HAP-1 (cell line): Measurements from ENCODE around the gene OOSP4B.
"Not testable (repeated sequence)": the region's sequence is repeated elsewhere in the genome, so short reads cannot be mapped to it uniquely, and the experiment has no call there.

Experiments
- DNase-seq, 2 experiments: peaks; one replicate each; pipeline ENCODE4 v3.0.0-alpha.2; 2016 to 2020; ENCODE audit warnings: low spot score in 2 of 2
- H3K27me3 ChIP-seq: fragments of 250-450 bp; sonication (Bioruptor Pico); 2 replicates; pipeline ENCODE4 v1.5.1; 2020; ENCODE audit warnings: low read depth, mild to moderate bottlenecking, moderate library complexity
- H3K36me3 ChIP-seq: fragments of 250-450 bp; sonication (Bioruptor Pico); replicated peaks from 2 replicates; pipeline ENCODE4 v1.5.1; 2020; ENCODE audit warnings: mild to moderate bottlenecking
- H3K4me1 ChIP-seq: fragments of 250-450 bp; sonication (Bioruptor Pico); 2 replicates; pipeline ENCODE4 v1.5.1; 2020; ENCODE audit warnings: mild to moderate bottlenecking
- H3K4me3 ChIP-seq: fragments of 250-450 bp; sonication (Bioruptor Pico); 2 replicates; pipeline ENCODE4 v1.5.1; 2020; ENCODE audit warnings: mild to moderate bottlenecking, moderate library complexity
- H3K9me3 ChIP-seq: fragments of 250-450 bp; sonication (Bioruptor Pico); 2 replicates; pipeline ENCODE4 v1.5.1; 2020; ENCODE audit warnings: mild to moderate bottlenecking, moderate library complexity
- in situ Hi-C: fragments of 300-500 bp; cut with MboI; formaldehyde crosslinking; loops from 3 replicates; pipeline ENCODE4 v1.14.3; 2020; ENCODE audit warnings: low sequenced_read_pairs, inconsistent platforms, mixed read lengths

Gene OOSP4B

DNA sequence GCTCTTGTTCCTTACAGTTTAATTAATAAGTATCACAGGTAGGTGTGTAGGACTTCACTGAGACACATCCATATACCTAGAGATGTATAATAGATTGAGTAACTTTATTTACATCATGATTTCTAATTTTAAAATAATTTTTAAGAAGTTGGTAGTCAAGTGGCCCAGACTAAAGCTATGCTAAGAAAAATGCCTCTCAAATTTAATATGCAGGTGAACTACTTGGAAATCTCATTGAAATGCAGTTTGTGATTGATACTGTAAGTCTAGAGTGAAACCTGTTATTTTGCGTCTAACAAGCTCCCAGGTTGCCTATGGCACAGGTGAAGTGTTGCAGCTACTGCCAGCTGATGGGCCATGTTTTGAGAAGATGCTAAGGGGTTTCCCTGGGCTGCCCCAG lies at the start of gene OOSP4B:
OOSP4B (plus strand) TSS at position 301 of the 400 bp plus-strand sequence.
- in situ Hi-C loops: no loop called here
- Histone ChIP-seq H3K36me3 (no peaks in the 10 kb centered on the region), H3K27me3 (no peaks in the 10 kb centered on the region), H3K4me3 (no peak within 1 kb of the TSS), H3K4me1 (peaks cover 6% of the 10 kb centered on the region; the same call in 1 of the 2 replicates), H3K9me3 (no peaks in the 10 kb centered on the region)
- no peak for DNase-seq

DNA sequence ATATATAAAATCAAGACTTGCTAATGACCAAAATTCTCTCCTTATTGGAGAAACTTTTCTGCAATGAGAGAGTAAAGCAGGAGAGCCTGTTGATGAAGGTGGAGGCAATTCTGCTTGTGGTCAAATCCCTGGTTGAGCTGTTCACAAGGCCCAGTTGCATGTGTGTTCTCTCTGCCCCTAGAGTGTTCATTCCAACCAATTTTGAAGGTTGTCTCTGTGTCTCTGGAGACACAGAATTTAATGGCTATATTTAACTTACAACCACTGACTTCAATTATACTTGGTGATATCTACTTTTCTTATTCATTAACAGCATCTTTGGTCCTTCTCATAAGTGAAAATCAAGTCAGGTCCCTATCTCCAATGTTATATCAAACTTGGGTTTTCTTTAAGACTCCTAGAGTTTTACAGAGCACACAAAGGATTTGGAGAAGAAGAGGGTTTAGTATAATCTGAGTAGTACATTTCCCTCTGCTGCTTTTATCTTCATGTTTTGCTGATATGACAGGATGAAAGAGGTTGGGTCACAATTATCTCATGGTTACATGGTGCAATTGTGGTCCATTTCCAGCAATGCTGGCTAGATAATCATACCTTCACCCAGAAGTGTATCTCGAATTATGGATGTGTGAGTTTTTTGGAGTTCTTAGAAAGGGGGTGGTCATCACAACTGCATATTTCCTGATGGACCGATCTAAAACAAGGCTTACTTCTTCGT lies 49.1 kb upstream of the OOSP4B start:
- no peaks in the 10 kb centered on the region for H3K9me3 ChIP-seq
- H3K36me3 ChIP-seq: no peaks in the 10 kb centered on the region
- H3K4me1 ChIP-seq: no peaks in the 10 kb centered on the region
- DNase-seq: no peak
- no peak overlapping the region for H3K4me3 ChIP-seq
- no peaks in the 10 kb centered on the region for H3K27me3 ChIP-seq
- in situ Hi-C loops: no loop called here

DNA sequence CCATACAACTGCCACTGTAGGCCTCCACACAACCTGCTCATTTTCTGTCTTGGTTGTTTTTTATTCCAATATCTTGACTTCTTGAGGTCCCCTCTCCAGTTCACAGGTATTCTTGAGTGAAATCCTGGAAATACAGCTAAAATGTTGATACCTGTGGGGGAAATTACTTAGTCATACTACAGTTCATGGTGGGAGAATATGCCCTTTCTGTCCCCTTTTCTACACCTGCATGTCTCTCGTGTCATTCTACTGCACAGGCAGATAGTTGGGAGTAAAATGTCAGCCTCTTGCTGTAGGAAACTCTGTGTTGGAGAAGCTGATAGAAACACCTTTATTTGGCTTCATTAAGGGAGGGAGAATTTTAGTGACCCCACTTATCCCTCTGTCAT lies 48.6 kb upstream of the OOSP4B start:
- in situ Hi-C loops: no loop called here
- Histone ChIP-seq H3K4me1 (no peaks in the 10 kb centered on the region), H3K4me3 (no peak overlapping the region), H3K36me3 (no peaks in the 10 kb centered on the region), H3K27me3 (no peaks in the 10 kb centered on the region), H3K9me3 (no peaks in the 10 kb centered on the region)
- no peak for DNase-seq

DNA sequence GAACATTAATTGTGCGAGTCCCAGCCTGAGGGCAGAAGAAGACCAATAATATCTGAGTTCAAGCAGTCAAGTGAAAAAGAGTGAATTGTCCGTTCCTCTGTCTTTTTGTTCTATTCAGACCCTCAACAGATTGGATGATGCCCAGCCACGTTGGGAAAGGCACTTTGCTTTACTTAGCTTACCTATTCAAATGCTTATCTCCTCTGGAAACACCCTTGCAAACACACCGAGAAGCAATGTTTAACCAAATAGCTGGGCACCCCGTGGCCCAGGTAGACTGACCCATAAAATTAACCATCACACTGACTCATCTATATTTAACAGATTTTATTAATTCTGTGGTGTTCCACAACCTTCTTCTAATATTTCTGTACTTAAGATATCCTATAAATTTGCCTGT lies 43.9 kb upstream of the OOSP4B start:
- Histone ChIP-seq H3K36me3 (no peaks in the 10 kb centered on the region), H3K9me3 (no peaks in the 10 kb centered on the region), H3K4me3 (no peak overlapping the region), H3K4me1 (no peaks in the 10 kb centered on the region), H3K27me3 (no peaks in the 10 kb centered on the region)
- in situ Hi-C loops: no loop called here
- no peak for DNase-seq

GRCh38 chr11:59981106-59981770 lies 35.7 kb upstream of the OOSP4B start:
- DNase-seq: no peak
- H3K27me3 ChIP-seq: no peaks in the 10 kb centered on the region
- H3K9me3 ChIP-seq: no peaks in the 10 kb centered on the region
- in situ Hi-C loops: no loop called here
- no peaks in the 10 kb centered on the region for H3K36me3 ChIP-seq
- no peaks in the 10 kb centered on the region for H3K4me1 ChIP-seq
- no peak overlapping the region for H3K4me3 ChIP-seq

- H3K4me1 ChIP-seq, H3K27me3 ChIP-seq, in situ Hi-C loops, H3K4me3 ChIP-seq, DNase-seq, H3K36me3 ChIP-seq, H3K9me3 ChIP-seq: not testable (repeated sequence)
These were observed 34.9 kb upstream of the OOSP4B start for GRCh38 chr11:59982037-59982436.

DNA sequence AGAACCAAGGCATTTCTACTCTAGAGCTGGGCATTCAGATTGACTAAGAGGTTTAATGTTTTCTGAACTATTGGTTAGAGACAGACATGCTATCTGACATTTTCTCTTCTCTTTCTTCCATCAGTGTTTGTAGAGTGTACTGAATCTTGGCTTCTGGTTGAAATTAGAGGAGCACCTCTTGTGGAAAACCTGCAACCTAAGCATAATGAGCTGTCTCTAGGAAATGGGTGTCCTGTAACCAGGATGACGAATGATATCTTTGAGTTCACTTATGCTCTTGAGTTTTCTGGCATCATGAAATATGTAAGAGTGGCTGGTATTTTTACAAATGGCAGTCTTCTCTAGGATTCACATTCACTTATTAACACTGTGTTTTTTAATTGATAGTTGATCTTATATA lies 33.8 kb upstream of the OOSP4B start:
- H3K4me3 ChIP-seq: no peak overlapping the region
- no peaks in the 10 kb centered on the region for H3K9me3 ChIP-seq
- in situ Hi-C loops: no loop called here
- H3K36me3 ChIP-seq: no peaks in the 10 kb centered on the region
- no peaks in the 10 kb centered on the region for H3K27me3 ChIP-seq
- H3K4me1 ChIP-seq: no peaks in the 10 kb centered on the region
- DNase-seq: no peak

GRCh38 chr11:59984368-59984767 lies 32.6 kb upstream of the OOSP4B start:
- no peaks in the 10 kb centered on the region for H3K4me1 ChIP-seq
- in situ Hi-C loops: no loop called here
- H3K27me3 ChIP-seq: no peaks in the 10 kb centered on the region
- no peak for DNase-seq
- H3K9me3 ChIP-seq: no peaks in the 10 kb centered on the region
- H3K36me3 ChIP-seq: no peaks in the 10 kb centered on the region
- no peak overlapping the region for H3K4me3 ChIP-seq

GRCh38 chr11:59990421-59990820 lies 26.6 kb upstream of the OOSP4B start:
- in situ Hi-C loops: no loop called here
- no peaks in the 10 kb centered on the region for H3K4me1 ChIP-seq
- no peaks in the 10 kb centered on the region for H3K9me3 ChIP-seq
- H3K36me3 ChIP-seq: no peaks in the 10 kb centered on the region
- DNase-seq: no peak
- no peaks in the 10 kb centered on the region for H3K27me3 ChIP-seq
- H3K4me3 ChIP-seq: no peak overlapping the region

GRCh38 chr11:59992425-59992824 lies 24.6 kb upstream of the OOSP4B start:
- H3K27me3 ChIP-seq: no peaks in the 10 kb centered on the region
- no peaks in the 10 kb centered on the region for H3K9me3 ChIP-seq
- DNase-seq: no peak
- H3K4me1 ChIP-seq: no peaks in the 10 kb centered on the region
- in situ Hi-C loops: no loop called here
- no peaks in the 10 kb centered on the region for H3K36me3 ChIP-seq
- H3K4me3 ChIP-seq: no peak overlapping the region

DNA sequence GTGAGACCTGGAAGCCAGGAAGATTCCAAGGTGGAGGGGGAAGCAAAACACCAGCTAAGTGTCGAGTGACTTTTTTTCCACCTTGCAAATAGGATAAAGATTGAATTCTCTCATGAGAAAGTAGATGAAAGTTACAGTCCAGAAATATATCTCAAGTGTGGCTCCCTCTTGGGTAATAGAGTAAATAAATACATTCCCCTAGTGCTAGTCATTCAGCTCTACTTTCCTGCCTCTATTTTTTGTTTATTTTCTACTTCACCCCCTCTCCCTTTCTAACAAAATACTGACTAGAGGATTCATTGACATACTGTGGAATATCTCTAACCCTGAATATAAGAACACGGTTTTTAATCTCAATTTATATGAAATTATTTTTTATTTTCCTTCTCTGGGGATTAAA lies 19.2 kb upstream of the OOSP4B start:
- DNase-seq: no peak
- H3K27me3 ChIP-seq: no peaks in the 10 kb centered on the region
- no peaks in the 10 kb centered on the region for H3K9me3 ChIP-seq
- in situ Hi-C loops: no loop called here
- no peaks in the 10 kb centered on the region for H3K36me3 ChIP-seq
- no peaks in the 10 kb centered on the region for H3K4me1 ChIP-seq
- no peak overlapping the region for H3K4me3 ChIP-seq

DNA sequence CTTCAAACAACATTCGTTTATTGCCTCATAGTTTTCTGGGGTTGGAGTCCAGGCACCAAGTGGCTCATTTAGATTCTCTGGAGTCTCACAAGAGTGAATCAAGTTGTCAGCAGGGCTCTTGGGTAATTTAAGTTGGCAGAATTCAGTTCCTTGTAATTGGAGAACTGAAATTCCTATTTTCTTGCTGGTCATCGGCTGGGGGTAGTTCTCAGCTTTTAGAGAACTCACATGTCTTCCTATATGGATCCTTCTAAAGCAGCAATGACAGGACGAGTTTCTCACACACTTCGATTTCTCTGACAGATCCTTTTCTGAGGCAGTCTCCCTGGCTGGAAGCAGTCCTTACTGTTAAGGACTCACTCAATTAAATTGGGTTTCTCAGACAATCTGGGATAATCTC lies 17.3 kb upstream of the OOSP4B start:
- Histone ChIP-seq H3K36me3 (no peaks in the 10 kb centered on the region), H3K27me3 (no peaks in the 10 kb centered on the region), H3K4me3 (no peak overlapping the region), H3K4me1 (no peaks in the 10 kb centered on the region), H3K9me3 (no peaks in the 10 kb centered on the region)
- DNase-seq: no peak
- in situ Hi-C loops: no loop called here

- no peaks in the 10 kb centered on the region for H3K36me3 ChIP-seq
- H3K9me3 ChIP-seq: no peaks in the 10 kb centered on the region
- DNase-seq: no peak
- no peaks in the 10 kb centered on the region for H3K4me1 ChIP-seq
- in situ Hi-C loops: no loop called here
- H3K27me3 ChIP-seq: no peaks in the 10 kb centered on the region
- H3K4me3 ChIP-seq: no peak overlapping the region
These were observed 13.3 kb upstream of the OOSP4B start for GRCh38 chr11:60003729-60004128.

DNA sequence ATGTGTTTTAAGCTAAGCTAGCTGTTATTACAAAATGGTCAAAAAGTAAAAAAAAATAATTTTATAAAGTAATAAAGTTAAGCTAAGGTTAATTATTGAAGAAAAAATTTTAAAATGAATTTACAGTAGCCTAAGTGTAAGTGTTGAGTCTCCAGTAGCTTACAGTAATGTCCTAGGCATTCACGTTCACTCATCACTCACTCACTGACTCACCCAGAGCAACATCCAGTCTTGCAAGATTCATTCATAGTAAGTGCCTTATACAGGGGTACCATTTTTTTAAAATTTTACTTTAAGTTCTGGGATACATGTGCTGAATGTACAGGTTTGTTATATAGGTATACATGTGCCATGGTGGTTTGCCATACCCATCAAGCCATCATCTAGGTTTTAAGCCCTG lies 11.6 kb upstream of the OOSP4B start:
- in situ Hi-C loops: no loop called here
- no peaks in the 10 kb centered on the region for H3K36me3 ChIP-seq
- H3K27me3 ChIP-seq: no peaks in the 10 kb centered on the region
- no peak overlapping the region for H3K4me3 ChIP-seq
- DNase-seq: no peak
- H3K4me1 ChIP-seq: no peaks in the 10 kb centered on the region
- no peaks in the 10 kb centered on the region for H3K9me3 ChIP-seq

- Histone ChIP-seq H3K9me3 (no peaks in the 10 kb centered on the region), H3K4me1 (peaks cover 6% of the 10 kb centered on the region; the same call in 1 of the 2 replicates), H3K36me3 (no peaks in the 10 kb centered on the region), H3K4me3 (no peak overlapping the region), H3K27me3 (no peaks in the 10 kb centered on the region)
- DNase-seq: no peak
- in situ Hi-C loops: no loop called here
These were observed 1.1 kb downstream of the OOSP4B start for GRCh38 chr11:60018058-60018457.
